Esophagus muscularis mucosa (tissue), 4 donors: ENCODE data around the gene F10. TPM values are rescaled to one million over a fixed set of nuclear protein-coding genes. Genes with fewer than 3 reads are reported as not detected.
"Not testable (repeated sequence)": the region's sequence is repeated elsewhere in the genome, so short reads cannot be mapped to it uniquely, and the experiment has no call there.

Experiments used
- DNase-seq: peaks from one replicate; pipeline ENCODE4 v3.0.0-alpha.2; 2017; ENCODE audit errors: extremely low spot score
- H3K27ac ChIP-seq, 4 donors: fragments of 200-600 bp; sonication (generic); replicated peaks in 1 of 4; 1 replicate in 3 of 4; 2 replicates in 1 of 4; pipeline ENCODE4 v1.5.1; 2016 to 2019; ENCODE audit warnings: mild to moderate bottlenecking in 1 of 4
- H3K27me3 ChIP-seq, 4 donors: fragments of 200-600 bp; sonication (generic); one replicate each; pipeline versions ENCODE4 v1.5.1 to v1.6.0; 2016 to 2019
- H3K36me3 ChIP-seq, 4 donors: fragments of 200-600 bp; sonication (generic); one replicate each; pipeline ENCODE4 v1.5.1; 2016 to 2019
- H3K4me1 ChIP-seq, 4 donors: fragments of 200-600 bp; sonication (generic); one replicate each; pipeline ENCODE4 v1.5.1; 2016 to 2019
- H3K4me3 ChIP-seq, 4 donors: fragments of 200-600 bp; sonication (generic); 1 replicate in 2 of 4; 2 replicates in 2 of 4; pipeline ENCODE4 v1.5.1; 2016 to 2019; ENCODE audit warnings: mild to moderate bottlenecking in 4 of 4, moderate library complexity in 1 of 4
- H3K9me3 ChIP-seq, 4 donors: fragments of 200-600 bp; sonication (generic); 1 replicate in 3 of 4; 2 replicates in 1 of 4; pipeline ENCODE4 v1.5.1; 2016 to 2019
- EP300 ChIP-seq: sonication (generic); formaldehyde crosslinking; IDR thresholded peaks from one replicate; pipeline ENCODE4 v1.6.1; 2017; ENCODE audit warnings: antibody characterized with exemption
- POLR2A ChIP-seq: fragments of 450-650 bp; IDR thresholded peaks from one replicate; pipeline ENCODE4 v1.6.1; 2017; ENCODE audit warnings: antibody characterized with exemption, moderate library complexity, mild to moderate bottlenecking, low read depth
- POLR2AphosphoS5 ChIP-seq, 2 donors: sonication (generic); formaldehyde crosslinking; IDR thresholded peaks; one replicate each; pipeline ENCODE4 v1.6.1; 2017; ENCODE audit warnings: antibody characterized with exemption in 2 of 2
- WGBS: methylation state at CpG from one replicate; pipeline ENCODE4 v1.1.5; 2018; 5-methylcytosine and 5-hydroxymethylcytosine counted together
- intact Hi-C: fragments of 100-400 bp; cut with DNase I; formaldehyde crosslinking; loops from one replicate; pipeline ENCODE4 v1.15.1; 2023
- total RNA-seq, 4 donors: library from RNA; depleted of rRNA; stranded (reverse); fragments of >200 nt; gene quantifications; one replicate each; pipeline versions ENCODE4 v1.1.0 to v1.2.1, GENCODE V29; 2016
- TF ChIP-seq, protein P1 (sequence below), 3 experiments: fragments of 200-600 bp in 2 of 3; fragments of 450-650 bp in 1 of 3; sonication (generic) in 2 of 3; IDR thresholded peaks; one replicate each; pipeline ENCODE4 v1.5.1; 2017 to 2019; ENCODE audit warnings: antibody characterized with exemption in 3 of 3, mild to moderate bottlenecking in 2 of 3, moderate library complexity in 1 of 3

F10 gene
- total RNA-seq, 4 donors from 2014 or later: 4.6 to 20.5 (median 11.7) TPM

GRCh38 chr13:113105032-113105920, 17.3 kb upstream of the F10 start, which contains the start of gene F7:
F7 (plus strand) TSS chr13:113105791; CDS start chr13:113105842, 51 bp downstream.
- peaks cover 6 to 41% (median 11%) of the 10 kb centered on the region in 4 donors for H3K27me3 ChIP-seq
- no peak for DNase-seq
- H3K27ac ChIP-seq: no peak within 1 kb of the TSS
- intact Hi-C loops: no loop called here
- TF ChIP-seq, protein P1, sequence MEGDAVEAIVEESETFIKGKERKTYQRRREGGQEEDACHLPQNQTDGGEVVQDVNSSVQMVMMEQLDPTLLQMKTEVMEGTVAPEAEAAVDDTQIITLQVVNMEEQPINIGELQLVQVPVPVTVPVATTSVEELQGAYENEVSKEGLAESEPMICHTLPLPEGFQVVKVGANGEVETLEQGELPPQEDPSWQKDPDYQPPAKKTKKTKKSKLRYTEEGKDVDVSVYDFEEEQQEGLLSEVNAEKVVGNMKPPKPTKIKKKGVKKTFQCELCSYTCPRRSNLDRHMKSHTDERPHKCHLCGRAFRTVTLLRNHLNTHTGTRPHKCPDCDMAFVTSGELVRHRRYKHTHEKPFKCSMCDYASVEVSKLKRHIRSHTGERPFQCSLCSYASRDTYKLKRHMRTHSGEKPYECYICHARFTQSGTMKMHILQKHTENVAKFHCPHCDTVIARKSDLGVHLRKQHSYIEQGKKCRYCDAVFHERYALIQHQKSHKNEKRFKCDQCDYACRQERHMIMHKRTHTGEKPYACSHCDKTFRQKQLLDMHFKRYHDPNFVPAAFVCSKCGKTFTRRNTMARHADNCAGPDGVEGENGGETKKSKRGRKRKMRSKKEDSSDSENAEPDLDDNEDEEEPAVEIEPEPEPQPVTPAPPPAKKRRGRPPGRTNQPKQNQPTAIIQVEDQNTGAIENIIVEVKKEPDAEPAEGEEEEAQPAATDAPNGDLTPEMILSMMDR (IDR thresholded peaks at IDR 0.05): no peak
- no peak for TF ChIP-seq EP300
- no peak for TF ChIP-seq POLR2A
- TF ChIP-seq POLR2AphosphoS5 (IDR thresholded peaks at IDR 0.05): no peak
- no peaks in the 10 kb centered on the region for H3K36me3 ChIP-seq
- no peaks in the 10 kb centered on the region for H3K9me3 ChIP-seq
- no peak within 1 kb of the TSS for H3K4me3 ChIP-seq
- 77% methylated on average over 12 of the region's 17 CpGs for WGBS
- peaks cover 5 to 11% (median 10%) of the 10 kb centered on the region in 4 donors for H3K4me1 ChIP-seq

GRCh38 chr13:113105921-113106452, 16.6 kb upstream of the F10 start:
- Histone ChIP-seq H3K4me1 (peaks cover 12 to 19% (median 17%) of the 10 kb centered on the region in 4 donors), H3K9me3 (no peaks in the 10 kb centered on the region), H3K36me3 (no peaks in the 10 kb centered on the region), H3K27ac (no peak overlapping the region), H3K27me3 (peaks cover 6 to 48% (median 18%) of the 10 kb centered on the region in 4 donors), H3K4me3 (no peak overlapping the region)
- intact Hi-C loops: no loop called here
- TF ChIP-seq EP300 (no peak), POLR2AphosphoS5 (IDR thresholded peaks at IDR 0.05) (no peak), POLR2A (no peak)
- TF ChIP-seq, protein P1 (IDR thresholded peaks at IDR 0.05): no peak
- no peak for DNase-seq
- 59% methylated on average over 5 of the region's 16 CpGs for WGBS

DNA sequence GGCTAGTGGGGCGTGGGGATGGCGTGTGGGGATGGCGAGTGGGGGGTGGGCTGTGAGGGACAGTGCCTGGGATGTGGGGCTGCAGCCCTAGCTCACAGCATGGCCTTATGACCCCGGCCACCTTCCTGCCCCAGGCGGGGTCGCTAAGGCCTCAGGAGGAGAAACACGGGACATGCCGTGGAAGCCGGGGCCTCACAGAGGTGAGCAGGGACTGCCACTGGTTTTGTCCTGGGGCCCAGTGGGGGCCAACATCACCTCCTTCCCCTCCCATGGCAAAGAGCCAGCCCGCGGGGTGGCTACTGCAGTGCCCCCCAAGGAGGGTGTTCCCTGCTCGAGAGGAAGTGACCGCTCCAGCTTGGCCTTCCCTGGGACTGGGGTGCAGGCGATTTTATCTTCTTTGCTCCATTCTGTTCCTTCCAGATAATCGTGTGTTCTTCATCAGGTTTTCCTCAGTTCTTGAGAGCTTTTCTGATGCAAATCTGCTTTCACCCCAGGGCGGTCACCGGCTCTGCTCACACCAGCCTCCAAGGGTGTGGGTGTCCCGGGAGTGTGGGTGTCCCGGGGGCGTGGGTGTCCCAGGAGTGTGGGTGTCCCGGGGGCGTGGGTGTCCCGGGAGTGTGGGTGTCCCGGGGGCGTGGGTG, 15.8 kb upstream of the F10 start:
- no peaks in the 10 kb centered on the region for H3K36me3 ChIP-seq
- TF ChIP-seq, protein P1 (IDR thresholded peaks at IDR 0.05): no peak
- TF ChIP-seq POLR2AphosphoS5 (IDR thresholded peaks at IDR 0.05) (no peak), EP300 (no peak), POLR2A (no peak)
- intact Hi-C loops: no loop called here
- no peak overlapping the region for H3K27ac ChIP-seq
- H3K9me3 ChIP-seq: no peaks in the 10 kb centered on the region
- 78% methylated on average over 15 of the region's 25 CpGs for WGBS
- H3K4me3 ChIP-seq: no peak overlapping the region
- DNase-seq: no peak
- H3K27me3 ChIP-seq: peaks cover 6 to 53% (median 19%) of the 10 kb centered on the region in 4 donors
- H3K4me1 ChIP-seq: peaks cover 12 to 20% (median 18%) of the 10 kb centered on the region in 4 donors

DNA sequence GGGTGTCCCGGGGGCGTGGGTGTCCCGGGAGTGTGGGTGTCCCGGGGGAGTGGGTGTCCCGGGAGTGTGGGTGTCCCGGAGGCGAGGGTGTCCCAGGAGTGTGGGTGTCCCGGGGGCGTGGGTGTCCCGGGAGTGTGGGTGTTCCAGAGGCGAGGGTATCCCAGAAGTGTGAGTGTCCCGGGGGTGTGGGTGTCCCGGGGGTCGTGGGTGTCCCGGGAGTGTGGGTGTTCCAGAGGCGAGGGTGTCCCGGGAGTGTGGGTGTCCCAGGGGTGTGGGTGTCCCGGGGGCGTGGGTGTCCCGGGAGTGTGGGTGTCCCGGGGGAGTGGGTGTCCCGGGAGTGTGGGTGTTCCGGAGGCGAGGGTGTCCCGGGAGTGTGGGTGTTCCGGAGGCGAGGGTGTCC, 14.1 kb upstream of the F10 start:
- Histone ChIP-seq H3K4me1 (peaks cover 12 to 20% (median 18%) of the 10 kb centered on the region in 4 donors), H3K27me3 (peaks cover 6 to 55% (median 19%) of the 10 kb centered on the region in 4 donors)
- H3K27ac ChIP-seq, H3K4me3 ChIP-seq, H3K36me3 ChIP-seq, intact Hi-C loops, DNase-seq, H3K9me3 ChIP-seq: not testable (repeated sequence)
- WGBS: 96% methylated on average over 11 of the region's 27 CpGs
